Measurements from ENCODE around the gene TIAM1.

TIAM1 gene

GRCh38 chr21:31103571-31104265 is 240.3 kb downstream of the TIAM1 start:
- no peak for DNase-seq (ENCODE audit: low read depth in 2 of 2, low spot score in 1 of 2)

- no peak for DNase-seq (ENCODE audit: low read depth in 2 of 2, low spot score in 1 of 2)
Measured at GRCh38 chr21:31103163-31103562, 240.9 kb downstream of the TIAM1 start.

GRCh38 chr21:31099122-31099521 is 244.9 kb downstream of the TIAM1 start:
- DNase-seq (ENCODE audit: low read depth in 2 of 2, low spot score in 1 of 2): no peak

- peak; percentile 36 to 57 for DNase-seq (ENCODE audit: low read depth in 2 of 2, low spot score in 1 of 2)
Measured at GRCh38 chr21:31098576-31099005, 245.5 kb downstream of the TIAM1 start.

DNA sequence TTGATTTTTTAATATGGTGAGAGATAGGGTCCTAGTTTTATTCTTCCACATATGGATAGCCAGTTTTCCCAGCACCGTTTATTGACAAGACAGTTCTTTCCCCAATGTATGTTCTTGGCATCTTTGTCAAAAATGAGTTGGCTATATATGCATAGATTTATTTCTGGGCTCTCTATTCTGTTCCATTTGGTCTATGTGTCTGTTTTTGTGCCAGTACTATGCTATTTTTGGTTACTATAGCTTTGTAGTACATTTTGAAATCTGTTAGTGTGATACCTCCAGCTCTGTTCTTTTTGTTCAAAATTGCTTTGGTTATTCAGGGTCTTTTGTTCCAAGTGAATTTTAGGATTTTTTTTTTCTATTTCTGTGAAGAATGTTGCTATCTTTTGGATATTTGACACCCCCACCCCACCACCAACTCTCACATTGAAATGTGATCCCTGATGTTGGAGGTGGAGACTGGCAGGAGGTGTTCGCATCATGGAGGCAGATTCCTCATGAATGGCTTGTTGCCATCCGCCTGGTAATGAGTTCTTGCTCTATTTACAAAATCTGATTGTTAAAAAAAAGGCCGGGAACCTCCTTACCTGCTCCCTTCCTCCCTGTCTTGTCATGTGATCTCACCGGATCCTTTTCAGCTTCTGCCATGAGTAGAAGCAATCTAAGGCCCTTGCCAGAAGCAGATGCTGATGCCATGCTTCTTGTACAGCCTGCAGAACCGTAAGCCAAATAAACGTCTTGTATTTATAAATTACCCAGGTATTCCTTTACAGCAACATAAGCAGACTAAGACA is 251.0 kb downstream of the TIAM1 start:
- no peak for DNase-seq (ENCODE audit: low read depth in 2 of 2, low spot score in 1 of 2)

GRCh38 chr21:31090376-31090775 is 253.7 kb downstream of the TIAM1 start:
- DNase-seq (ENCODE audit: low read depth in 2 of 2, low spot score in 1 of 2): no peak

GRCh38 chr21:31088474-31088751 is 255.6 kb downstream of the TIAM1 start:
- no peak for DNase-seq (ENCODE audit: low read depth in 2 of 2, low spot score in 1 of 2)

- DNase-seq (ENCODE audit: low read depth in 2 of 2, low spot score in 1 of 2): no peak
Measured at GRCh38 chr21:31087639-31088473, 256.2 kb downstream of the TIAM1 start.

DNA sequence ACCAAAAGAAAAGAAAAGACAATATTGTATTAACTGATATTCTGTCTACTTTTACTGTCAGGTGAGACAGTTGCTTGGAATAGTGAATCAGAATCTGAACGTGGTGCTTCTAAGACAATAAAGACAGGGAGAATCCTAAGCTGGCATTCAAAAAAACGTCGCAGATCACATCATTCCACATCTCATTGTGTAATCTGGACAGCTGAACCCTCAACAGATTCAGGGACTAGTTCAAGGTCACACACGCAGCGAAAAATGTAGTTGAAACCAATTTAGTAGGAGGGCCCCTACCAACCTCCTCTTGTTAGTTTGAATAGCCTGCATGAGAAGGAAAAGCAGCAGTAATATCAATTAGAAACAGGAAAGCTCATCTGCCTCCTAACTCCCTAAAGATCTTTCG is 259.4 kb downstream of the TIAM1 start:
- DNase-seq (ENCODE audit: low read depth in 2 of 2, low spot score in 1 of 2): no peak

DNA sequence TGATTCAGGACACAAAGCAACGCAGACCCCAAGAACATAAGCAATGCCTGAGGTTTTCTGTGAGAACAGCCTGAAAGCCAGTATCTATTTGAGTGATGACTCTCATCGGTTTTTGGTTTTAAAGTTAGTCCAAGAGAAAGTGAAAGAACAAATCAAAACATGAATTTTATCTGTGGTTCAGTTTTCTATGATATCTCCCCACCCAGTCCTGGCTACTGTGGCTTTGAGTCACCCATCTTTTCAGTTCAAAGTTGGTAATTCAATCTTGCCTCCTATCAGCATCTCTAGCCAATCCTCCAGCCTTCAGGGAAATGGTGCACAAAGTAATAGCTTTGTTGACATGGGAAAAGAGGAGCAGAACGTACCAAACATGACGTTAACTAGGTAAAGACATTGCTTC is 265.3 kb downstream of the TIAM1 start:
- DNase-seq (ENCODE audit: low read depth in 2 of 2, low spot score in 1 of 2): no peak

DNA sequence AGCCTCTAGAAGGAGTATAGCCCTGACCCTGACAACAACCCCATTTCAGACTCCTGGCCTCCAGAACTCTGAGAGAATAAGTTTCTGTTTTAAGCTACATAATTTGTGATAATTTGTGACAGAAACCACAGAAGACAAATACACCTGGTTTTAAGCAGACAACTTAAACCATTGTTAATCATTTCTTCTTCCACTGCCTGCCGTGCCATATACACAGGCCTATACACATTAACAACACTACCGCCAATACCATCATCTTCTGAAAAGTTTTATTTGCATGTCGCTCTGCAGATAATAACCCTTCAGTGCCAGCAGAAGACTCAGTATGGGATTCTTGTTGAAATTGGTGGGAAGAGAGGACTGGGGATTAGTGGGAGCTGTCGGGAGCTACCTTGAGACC is 265.8 kb downstream of the TIAM1 start:
- no peak for DNase-seq (ENCODE audit: low read depth in 2 of 2, low spot score in 1 of 2)

- DNase-seq (ENCODE audit: low read depth in 2 of 2, low spot score in 1 of 2): no peak
Measured at GRCh38 chr21:31075848-31076247, 268.2 kb downstream of the TIAM1 start.

DNA sequence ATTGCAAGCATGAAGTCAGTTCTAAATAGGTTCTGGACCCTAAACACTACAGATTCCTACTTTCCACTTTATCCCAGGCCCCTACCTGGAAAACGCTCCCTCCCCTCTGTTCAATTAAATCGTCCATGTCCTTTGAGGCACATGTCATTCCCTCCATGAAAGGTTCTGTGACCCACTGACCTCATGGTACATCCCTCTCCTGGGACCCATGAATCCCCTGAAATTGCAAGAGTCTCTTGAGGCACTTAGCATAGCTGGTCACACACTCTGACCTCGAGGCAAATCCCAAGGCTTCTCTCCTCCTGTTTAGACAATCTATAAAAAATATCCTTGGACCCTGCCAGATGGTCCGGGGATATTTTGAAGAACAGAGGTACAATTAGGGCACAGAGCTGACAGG is 271.5 kb downstream of the TIAM1 start:
- no peak for DNase-seq (ENCODE audit: low read depth in 2 of 2, low spot score in 1 of 2)

Measured in stimulated activated CD8-positive, alpha-beta memory T cell treated with anti-CD3 and anti-CD28 coated beads, Interleukin-4, amount 100 ng/mL, for 1 hour (primary cell).